Activated gamma-delta T cell (primary cell): ENCODE results near the gene BANF2.

Source experiments
- DNase-seq: peaks from one replicate; lab custom pipeline; 2025; lab: John Stamatoyannopoulos, UW

The BANF2 gene

DNA sequence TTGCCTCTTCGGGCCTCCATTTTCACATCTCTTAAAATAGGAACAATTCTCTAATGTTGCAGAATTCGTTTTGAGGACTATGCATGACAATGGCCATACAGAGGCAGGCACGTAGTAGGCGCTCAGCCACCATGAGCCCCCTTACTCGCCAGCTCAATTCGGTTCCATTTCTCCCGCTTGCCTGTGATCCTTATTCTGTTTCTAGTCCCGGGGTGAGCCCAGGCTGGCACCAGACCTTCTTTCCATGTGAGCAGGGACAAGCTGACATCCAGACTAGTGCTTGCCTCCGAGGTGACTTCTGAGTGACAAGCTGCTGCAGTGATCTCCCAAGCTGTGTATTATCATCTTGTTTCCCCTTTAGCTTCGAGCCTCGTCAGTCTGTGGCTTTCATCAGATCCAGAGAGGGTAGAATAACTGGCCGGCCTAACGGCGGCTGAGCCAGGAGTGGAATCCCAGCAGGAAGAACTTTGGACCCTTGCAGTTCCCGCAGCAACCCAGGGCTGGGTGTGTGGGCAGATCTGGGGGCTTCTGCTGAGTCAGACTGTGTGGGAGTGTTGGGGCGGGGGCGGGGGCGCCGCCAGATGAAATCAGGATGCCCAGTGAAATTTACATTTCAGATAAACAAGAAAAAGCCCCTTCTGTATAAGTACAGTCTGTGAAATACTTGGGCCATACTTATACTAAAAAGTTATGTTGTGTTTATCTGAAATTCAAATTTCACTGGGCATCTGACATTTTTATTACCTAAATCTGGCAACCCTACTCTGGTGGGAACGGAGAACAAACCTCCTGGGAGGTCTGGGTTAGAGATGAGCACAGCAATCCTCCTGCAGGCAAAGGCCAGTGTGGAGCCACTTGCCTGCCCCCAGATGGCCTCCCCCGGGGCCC is 10.9 kb downstream of the BANF2 start:
- DNase-seq: no peak

DNA sequence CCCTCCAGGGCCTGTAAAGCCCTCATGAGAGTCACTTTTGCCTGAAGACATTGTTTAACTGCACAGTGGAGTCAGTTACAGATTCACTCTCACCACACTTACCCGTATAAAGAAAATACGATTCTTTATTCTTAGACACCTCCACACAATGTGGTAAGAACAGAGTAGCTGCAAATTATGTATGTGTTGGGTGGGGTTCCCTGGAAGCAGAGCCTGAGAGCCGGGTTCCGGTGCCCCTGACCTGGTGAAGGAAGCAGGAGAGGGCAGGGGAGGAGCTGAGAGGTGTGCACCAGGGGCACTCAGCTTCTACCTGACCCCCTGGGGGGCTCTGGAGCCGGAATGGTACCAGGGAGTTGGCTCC is 11.5 kb downstream of the BANF2 start:
- DNase-seq: no peak

DNA sequence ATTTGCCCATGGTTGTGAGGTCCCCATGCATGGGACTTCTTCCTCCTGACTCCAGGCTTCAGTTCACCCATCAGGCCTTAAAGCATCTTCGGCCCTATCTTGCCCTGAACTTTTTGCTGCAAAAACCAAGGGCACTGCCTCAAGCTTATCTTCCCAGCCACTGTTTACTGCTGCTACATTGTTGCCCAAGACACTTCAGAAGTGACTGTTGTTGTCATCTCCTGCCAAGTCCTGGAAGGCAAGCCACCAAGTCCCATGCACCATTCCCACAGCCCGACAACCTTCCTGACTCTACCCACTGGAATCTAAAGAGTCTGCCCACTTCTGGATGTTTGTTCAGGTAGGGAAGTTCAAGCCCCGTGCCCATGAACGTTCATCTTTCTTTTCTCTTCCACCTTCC is 12.4 kb downstream of the BANF2 start:
- DNase-seq: no peak

DNA sequence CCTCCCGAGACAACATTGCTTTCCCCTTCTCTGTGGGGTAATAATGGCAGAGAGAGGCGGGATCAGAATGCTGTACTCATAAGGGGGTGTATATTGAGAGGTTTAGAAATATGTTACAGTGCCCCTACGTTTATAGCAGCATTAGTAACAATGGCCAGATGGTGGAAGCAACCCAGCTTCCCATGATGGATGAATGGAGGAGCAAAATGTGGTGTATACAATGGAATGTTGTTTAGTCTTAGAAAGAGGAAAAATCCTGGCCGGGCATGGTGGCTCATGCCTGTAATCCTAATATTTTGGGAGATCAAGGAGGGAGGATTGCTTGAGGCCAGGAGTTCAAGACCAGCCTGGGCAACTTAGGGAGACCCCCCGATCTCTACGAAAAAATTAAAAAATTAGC is 12.9 kb downstream of the BANF2 start:
- DNase-seq: no peak

DNA sequence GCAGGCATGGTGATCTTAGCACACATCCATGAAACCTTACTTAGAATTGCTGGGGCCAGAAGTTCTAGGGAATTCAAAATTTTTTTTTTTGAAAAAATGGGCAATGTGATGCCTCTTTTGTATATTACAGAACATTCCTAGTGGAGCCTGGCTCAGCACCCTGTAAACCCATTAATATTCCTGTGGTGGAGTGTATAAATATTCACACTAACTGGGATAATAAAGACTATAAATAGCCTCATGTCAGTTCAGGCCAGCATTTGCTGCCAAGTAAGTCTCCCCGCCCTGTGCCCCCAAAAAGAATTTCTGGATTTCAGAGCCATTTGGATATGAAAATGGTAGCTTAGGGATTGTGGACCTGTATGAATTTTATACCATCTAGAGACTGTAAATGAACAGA is 14.8 kb downstream of the BANF2 start:
- DNase-seq: no peak

DNA sequence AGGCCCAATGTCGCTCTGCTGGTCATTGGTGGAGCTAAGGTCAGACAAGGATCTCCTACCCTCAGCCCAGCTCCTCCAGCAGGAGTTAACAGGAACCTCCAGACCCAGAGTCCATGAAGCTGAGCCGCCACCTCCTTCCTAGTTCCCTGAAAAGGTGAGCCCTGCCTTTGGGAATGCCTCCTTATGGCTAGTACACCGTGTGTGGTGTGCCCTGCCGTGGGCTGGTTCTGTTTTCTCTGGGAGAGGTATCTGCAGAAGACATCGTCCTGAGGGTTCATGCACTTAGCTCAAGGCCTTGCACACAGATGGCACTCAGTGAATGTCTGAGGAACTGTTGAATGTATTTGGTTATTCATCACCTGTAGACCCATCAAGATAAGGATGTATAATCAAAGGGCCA is 15.3 kb downstream of the BANF2 start:
- no peak for DNase-seq

DNA sequence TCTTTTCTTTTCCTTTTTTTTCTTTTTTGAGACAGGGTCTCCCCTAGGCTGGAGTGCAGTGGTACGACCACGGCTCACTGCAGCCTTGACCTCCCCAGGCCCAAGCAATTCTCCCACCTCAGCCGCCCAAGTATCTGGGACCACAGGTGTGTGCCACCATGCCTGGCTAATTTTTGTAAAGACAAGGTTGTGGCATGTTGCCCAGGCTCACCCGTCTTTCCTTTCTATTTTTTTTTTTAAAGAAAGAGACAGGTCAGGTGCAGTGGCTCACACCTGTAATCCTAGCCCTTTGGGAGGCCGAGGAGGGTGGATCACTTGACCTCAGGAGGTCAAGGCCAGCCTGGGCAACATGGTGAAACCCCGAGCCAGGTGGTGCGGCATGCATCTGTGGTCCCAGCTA is 16.6 kb downstream of the BANF2 start:
- no peak for DNase-seq

DNA sequence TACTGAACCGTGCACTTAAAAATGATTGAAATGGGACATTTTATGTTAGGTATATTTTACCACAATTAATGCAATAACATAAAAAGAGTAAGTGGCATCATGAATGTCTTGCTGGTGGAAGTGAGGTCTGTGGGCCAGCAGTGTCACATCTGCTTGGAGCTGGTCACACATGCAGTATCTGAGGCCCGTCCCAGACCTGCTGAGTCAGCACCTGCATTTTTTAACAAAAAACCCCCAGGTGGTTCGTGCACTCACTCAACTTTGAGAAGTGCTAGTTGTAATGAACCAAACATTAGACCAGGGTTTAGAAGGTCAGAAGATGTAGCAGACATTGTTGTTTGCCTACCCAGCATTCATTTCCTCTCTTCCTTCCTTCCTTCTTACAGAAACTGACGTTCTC is 21.0 kb downstream of the BANF2 start:
- no peak for DNase-seq

DNA sequence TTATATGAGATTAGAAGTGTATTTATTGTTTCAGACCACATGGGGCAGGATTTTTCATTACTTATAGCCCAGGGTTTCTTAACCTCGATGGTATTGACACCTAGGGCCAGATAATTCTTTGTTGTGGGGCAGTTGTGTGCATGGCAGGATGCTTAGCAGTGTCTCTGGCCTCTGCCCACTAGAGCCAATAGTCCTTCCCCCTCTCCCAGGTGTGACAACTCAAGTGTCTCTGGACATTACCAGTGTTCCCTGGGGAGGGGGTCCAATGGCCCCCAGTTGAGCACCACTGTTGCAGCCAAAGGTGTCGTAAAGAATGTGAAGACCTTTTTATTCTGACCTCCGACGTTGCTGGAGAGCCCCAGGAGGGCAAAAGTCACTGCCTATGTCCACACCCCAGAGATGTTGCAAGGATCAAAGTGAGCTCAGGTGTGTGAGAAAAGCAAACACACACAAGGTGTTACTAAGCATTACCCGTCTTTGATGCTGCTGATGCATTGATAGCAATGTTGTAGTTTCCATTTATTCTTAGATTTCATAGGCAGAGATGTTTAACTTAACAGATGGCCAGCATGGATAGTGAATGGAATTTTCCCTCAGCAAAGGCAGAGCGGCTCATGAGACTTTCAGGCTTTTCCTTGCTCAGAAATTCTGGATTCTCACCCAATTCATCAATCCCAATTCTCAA is 22.2 kb downstream of the BANF2 start:
- no peak for DNase-seq

DNA sequence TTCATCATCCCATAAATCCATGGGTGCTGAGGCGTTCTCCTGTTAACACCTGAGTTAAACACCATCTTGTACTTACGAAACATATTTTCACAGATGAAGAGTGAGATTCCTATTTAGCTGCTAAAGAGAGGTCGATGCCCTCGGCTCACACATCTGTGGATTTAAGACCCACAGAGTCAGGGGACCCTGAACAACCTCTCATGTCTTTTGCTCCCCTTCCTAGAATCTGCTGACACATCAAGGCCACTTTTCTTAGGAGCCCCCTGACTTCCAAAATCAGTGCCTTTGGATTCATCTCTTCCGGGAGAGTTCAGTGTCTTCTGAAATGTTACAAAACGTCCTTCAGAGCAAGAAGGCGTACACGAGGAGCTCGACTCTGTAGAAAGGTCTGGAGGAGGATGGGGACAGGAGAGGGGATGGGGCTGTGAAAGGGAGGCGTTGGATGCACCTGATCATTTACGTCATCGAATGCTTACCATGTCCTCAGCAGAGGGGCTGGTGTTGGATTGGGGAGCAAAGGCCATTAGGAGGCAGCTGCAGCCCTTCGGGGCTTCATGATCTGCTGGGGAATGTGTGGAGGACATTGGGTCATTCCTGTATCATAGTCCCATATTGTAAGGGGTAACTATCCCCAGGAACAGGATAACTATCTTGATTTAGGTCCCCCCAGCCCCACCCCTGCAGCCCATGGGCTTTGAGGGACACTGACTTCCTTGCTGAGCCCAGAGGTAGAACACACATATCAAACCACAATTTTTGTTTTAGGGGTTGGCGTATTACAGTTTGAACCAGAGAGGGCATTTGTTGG is 22.9 kb downstream of the BANF2 start:
- DNase-seq: no peak

DNA sequence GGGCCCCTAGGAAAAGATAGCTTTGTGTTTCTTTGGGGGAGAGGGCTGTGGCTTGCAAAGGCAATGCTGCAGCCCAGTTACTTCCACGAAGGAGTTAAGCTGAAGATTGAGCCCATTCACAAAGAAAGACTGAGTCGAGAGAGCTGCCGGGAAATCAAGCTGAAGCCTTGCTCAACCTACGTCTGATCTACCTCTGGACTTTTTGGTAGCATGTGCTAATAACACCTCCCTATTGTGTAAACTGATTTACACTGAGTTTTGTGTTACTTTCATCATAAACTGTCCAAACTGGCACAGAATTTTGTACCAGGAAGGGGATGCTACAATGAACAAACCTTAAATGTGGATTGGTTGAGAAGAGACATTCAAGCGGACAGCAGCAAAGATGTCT is 23.5 kb downstream of the BANF2 start:
- DNase-seq: no peak

DNA sequence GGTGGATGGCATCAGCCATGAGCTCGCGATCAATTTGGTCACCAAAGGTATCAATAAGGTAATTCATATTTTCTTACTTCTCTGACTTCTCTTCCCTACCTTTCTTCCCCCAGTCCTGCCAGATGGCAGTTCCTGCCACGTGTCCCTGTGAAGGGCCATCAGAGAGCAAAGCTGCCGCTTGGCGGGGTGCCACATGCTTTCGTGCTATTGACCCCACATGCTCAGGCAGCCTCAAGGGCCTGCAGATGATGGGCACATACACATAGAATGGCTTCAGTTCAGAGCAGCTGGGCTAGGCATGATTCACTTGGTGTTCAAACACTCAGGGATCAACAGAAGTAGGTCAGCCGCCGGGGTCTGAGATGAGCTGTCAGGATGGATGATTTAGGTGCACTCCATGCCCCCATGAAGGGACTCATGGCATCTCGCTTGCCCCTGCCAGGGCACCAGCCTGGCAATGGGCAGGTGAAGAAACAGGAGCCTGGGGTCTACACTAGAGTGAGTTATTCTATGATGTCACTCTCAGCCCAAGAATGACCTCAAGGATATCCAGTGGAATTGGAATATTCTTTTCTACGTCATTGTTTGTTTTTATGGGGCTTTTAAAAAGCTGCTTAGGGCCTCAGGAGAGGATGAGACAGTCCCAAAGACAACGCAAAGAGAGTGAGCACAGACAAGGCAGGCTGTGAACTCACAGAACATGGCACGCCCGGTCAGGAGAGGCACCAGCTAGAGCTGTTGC is 25.5 kb downstream of the BANF2 start:
- no peak for DNase-seq

DNA sequence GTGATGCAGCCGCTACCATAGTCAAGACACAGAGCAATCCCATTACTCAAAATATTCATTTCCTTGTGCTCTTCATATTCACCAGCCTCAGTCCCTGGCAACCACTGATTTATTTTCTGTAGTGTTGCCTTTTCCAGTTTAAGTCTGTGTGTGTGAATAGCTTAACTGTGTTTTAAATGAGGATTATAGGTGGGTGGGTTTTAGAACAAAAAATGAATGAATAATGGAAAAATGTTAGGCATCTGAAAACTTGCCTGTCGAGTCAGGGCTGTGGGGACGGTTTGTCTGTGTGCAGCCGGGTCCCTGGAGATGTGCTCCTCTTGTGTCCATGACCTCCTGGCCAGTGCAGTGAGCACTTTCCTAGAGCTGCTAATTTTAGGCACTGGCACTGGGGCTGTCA is 27.1 kb downstream of the BANF2 start:
- DNase-seq: no peak

DNA sequence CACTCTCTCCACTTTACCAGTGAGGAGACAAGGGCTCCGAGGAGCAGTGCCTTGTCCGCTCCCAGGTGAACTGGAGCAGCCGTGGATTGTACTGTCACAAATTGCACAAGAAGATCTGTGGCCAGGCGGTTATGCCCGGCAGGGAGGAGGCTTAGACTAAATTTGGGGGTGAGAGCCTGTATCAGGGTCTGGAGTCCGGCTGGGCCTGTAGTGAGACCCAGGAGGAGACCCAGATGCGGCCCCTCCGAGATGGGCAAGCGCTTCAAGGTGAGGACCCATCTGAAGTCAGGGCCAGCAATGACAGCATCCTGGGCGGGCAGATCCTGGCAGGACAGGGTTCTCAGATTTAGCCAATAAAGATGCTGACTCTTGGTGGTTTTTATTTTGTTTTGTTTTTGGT is 27.6 kb downstream of the BANF2 start:
- no peak for DNase-seq

DNA sequence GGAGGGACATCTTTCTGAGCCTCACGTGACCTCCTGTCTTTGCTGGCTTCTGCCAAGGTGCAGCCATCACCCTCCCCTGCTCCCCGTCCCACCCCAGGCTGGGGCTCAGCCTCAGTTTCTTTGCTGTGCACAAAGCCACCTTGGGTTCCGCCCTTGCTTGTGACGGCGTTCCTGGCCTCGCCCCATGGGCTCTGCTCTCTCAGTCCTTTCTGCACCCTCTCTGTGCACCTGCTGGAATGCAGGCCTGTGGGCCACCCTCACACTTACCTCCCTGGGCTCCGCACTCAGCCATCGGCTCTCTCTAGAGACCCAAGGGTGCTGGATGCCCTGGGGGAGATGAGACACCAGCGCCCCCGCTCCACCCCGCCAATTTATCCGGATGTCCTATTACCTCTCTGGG is 28.3 kb downstream of the BANF2 start:
- DNase-seq: no peak

DNA sequence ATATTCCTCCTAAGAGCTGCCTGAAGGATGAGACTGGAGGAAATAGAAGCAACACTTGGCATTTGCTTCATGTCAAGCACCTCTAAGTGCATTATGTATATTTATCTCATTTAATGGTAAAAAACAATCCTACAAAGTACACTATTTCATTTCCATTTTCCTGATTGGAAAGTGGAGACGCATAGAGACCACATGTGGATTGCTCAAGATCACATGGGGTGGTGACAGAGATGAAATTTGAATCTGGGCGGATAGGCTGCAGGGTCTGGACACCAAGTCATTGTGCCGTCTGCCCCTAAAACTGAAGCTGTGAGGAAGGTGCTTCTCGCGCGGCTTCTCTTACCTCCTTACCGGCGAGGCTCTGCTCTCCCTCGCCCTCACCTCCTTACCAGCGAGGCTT is 30.3 kb downstream of the BANF2 start:
- DNase-seq: no peak

DNA sequence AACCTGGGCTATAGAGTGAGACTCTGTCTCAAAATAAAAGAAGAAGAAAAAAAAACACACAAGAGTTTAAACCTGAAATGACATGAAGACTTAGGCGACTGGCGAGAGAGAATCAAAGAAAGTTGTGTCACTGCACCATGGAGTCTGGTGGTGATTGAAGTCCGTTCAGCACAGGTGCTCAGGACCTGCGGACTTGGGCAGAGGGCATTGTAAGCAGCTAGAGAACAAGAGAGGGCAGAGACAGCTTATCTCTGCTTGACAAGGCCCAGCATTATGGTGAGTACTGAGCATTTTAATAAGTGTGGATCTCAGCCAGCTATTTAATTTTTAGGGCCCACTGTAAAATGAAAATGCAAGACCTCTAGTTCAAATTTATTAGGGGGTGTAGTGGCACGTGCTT is 31.5 kb downstream of the BANF2 start:
- DNase-seq: no peak

DNA sequence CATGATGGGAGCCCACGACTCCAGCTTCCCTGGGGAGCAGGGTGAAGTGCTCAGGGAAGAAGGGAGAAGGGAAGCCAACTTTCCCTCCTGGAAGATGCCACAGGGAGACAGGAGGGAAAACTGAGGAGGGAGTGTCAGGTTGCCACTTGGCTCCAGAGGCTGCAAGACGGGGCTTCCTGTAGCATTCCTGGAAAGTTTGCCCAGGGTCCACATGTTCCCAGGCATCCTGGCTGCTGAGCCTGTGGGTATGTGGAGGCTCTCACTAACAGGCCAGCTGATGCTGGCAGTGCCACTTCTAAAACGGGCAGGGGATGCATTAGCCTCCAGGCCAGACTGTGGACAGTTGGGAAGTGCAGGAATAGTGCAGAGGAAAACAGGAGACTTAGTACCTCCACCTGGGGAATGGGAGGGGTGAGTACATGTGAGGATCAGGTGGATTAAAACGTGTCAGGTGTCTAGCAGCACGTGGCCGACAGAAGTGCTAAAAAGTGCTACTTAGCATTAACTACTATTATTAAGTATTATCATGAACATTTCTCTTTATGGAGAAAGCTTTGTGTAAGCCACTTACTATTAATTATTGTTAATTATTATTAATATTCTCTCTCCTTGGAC is 33.2 kb downstream of the BANF2 start:
- no peak for DNase-seq

DNA sequence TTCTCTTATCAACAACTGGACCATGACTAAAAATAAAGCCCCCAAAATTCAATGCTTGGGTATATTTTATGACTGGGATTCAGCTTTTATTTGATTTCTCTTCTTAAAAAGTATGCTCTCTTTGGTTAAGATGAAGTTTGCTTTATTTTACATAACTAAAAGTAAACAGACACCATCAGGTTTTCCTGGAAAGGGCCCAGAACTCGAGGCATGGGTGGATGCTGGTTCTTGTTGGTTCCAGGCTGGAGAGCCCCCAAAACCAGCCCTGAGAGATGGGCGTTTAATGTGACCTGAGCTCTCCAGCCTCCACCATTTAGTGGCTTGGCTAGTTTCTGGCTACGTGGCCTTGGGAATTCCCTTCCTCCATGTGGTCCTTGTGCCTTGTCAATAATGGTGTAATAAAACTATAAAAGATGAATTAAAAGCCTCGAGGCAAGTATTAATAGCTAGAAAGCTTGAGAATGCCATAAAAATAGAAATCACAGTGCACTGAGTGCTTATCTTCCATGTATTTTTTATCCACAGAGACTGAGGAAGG is 34.1 kb downstream of the BANF2 start:
- DNase-seq: no peak

DNA sequence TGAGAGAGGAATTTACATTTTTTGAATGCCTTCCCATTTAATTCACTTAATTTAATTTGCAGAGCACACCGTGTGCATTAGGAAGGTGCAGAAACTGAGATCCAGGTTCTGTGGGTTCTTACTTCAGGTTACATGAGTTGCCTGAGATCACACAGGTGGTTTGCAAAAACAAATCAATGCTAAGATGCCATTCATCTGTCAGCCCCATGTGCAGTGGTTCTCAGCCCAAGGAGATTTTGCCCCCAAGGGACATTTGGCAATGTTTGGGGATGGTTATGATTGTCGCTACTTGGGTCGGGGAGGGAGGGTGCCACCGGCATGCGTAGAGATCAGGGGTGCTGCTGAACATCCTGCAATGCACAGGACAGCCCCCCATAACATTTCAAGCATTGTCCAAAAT is 34.6 kb downstream of the BANF2 start:
- DNase-seq: no peak

DNA sequence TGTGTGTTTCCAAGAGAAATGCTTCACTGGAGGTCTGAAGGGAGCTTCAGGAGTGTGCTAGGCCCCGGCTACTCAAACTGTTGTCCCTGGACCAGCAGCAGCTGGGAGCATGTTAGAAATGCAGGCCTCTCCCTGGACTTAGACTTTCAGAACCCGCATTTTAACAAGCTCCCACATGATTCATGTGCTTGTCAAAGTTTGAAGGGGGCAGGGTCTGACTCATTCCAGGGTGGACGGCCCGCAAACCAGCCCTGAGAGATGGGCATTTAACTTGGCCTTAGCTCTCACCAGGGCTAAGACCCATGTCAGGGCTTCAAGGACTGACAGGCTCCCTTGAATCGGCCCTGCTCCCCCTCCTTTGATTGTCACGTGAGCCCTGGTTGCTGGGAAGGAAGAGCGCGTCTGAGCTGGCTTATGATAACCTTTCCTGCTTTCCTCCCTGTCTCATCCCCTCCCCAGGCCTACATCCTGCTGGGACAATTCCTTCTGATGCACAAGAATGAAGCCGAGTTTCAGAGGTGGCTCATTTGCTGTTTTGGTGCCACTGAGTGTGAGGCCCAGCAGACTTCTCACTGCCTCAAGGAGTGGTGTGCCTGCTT is 35.5 kb downstream of the BANF2 start:
- no peak for DNase-seq
